ENCODE measurements around the gene STAG3. TPM values are rescaled to one million over a fixed set of nuclear protein-coding genes. Genes with fewer than 3 reads are reported as not detected.

STAG3 gene
- polyA plus RNA-seq, 1 donor from 2014 or later = 61.5 TPM

DNA sequence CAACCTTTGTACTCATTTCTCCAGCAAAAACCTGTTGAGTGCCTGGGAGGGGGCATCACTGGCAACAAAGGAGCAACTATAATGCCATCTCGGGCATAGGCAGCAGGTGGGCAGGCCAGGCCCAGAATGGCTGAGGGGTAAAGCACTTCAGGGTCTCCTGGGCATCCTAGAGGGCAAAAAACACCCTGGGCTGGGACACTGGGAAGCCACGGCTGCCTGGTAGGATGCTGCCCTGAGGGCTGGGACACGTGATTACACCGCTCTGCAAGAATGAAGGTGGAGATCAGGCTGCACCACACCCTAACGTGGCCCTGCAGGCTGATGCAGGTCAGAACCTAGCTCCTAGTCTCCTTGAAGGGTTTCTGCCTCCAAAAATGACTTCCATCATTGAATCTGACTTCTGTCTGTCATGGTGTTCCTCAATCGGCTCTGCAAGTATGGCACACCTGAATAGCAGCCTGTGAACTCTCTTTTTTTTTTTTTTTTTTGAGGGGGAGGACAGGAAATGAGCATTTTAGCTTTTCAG lies 14.6 kb upstream of the STAG3 start:
- H3K27me3 Mint-ChIP-seq = peaks cover 21% of the 10 kb centered on the region
- peak overlapping the region in 2 of 3 donors; percentile 5 to 53 for H3K27ac Mint-ChIP-seq
- H3K9me3 Mint-ChIP-seq = no peaks in the 10 kb centered on the region
- H3K4me3 Mint-ChIP-seq = peak overlapping the region in 3 of 4 donors; percentile 13 to 79 (median 52)
- no peaks in the 10 kb centered on the region for H3K36me3 Mint-ChIP-seq
- H3K4me1 Mint-ChIP-seq = peaks cover 16 to 24% (median 22%) of the 10 kb centered on the region in 3 donors

GRCh38 chr7:100163871-100164270 lies 13.8 kb upstream of the STAG3 start:
- H3K27ac Mint-ChIP-seq = no peak overlapping the region

GRCh38 chr7:100166317-100166940 lies 11.3 kb upstream of the STAG3 start:
- Mint-ChIP-seq H3K4me3 (peak overlapping the region in 3 of 4 donors; percentile 33 to 64 (median 55)), H3K27me3 (peaks cover 45% of the 10 kb centered on the region), H3K27ac (peak overlapping the region in 2 of 3 donors; percentile 16 to 38)

More at GRCh38 chr7:100163871-100164270, 13.8 kb upstream of the STAG3 start:
- Mint-ChIP-seq H3K27me3 (peaks cover 29% of the 10 kb centered on the region), H3K9me3 (no peaks in the 10 kb centered on the region), H3K36me3 (no peaks in the 10 kb centered on the region), H3K4me3 (peak overlapping the region in 1 of 4 donors; percentile 52), H3K4me1 (peaks cover 24 to 31% (median 30%) of the 10 kb centered on the region in 3 donors)

DNA sequence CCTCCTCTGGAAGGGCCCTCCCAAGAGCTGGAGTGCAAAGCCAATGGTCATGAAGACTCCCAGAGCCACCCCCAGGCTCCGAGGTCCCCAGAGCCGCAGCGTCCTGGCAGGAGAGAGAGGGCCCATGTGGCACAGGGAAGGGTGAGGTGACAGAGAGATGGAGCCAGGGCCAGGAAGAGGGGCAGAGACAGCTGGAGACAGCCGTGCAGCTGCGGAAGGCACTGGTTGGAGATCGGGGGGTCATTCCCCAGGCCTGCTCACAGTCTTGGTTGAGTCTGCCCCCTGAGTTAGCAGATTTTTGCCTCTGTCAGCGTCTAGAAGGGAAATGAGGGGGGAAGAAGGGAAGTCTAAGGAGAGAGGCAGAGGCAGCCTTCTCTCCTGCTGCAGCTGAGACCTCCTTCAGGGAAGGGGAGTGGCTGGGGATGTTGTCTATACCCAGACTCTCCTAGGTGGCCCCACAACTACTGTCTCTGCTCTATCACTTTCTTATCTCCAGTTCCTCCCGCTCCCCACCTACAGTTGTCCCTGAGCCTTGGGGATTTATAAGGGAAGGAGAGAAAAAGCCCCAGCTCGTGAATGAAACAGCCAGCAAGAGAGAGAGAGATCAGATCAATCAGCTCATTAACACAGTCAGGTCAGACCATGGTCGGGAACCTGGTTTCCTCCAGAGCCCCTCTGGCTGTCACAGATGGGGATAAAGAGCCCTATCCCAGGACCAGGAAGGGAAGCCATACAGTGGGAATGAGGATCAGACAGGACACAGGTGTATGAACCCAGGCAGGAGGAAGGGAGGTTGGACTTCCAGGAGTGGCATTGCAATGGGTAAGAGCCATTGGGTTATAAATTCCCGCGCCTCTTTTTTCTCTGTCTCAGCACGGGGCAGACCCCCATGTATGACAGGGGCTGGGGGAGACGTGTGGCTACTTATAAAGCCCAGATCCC lies 10.5 kb upstream of the STAG3 start:
- H3K27ac Mint-ChIP-seq = peak overlapping the region; percentile 54 to 90 (median 71)
- H3K9me3 Mint-ChIP-seq = no peaks in the 10 kb centered on the region
- no peaks in the 10 kb centered on the region for H3K36me3 Mint-ChIP-seq
- H3K4me1 Mint-ChIP-seq = peaks cover 28 to 36% (median 29%) of the 10 kb centered on the region in 3 donors
- H3K27me3 Mint-ChIP-seq = peaks cover 48% of the 10 kb centered on the region
- peak overlapping the region in 3 of 4 donors; percentile 64 to 77 (median 67) for H3K4me3 Mint-ChIP-seq

More at GRCh38 chr7:100166317-100166940, 11.3 kb upstream of the STAG3 start:
- Mint-ChIP-seq H3K4me1 (peaks cover 28 to 36% (median 29%) of the 10 kb centered on the region in 3 donors), H3K36me3 (no peaks in the 10 kb centered on the region), H3K9me3 (no peaks in the 10 kb centered on the region)

DNA sequence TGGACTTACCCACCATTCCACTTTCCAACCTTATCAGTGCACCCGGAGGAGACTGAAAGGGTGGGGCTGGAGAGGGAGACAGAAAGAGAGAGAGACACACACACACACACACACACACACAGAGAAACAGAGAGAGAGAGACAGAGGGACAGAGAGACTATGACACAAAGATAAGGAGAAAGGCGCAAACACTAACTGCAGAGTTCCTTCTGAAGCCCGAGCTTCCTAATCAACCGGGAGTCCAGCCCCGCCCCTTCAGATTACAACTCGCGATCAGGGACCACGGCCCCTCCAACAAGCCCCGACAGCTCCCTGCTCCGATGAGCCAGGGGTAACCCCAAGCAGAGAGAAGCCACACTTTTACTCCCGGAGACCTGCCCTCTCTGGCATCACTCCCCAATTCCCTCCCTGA lies 9.8 kb upstream of the STAG3 start:
- H3K27me3 Mint-ChIP-seq = peaks cover 48% of the 10 kb centered on the region
- peak overlapping the region; percentile 54 to 90 (median 71) for H3K27ac Mint-ChIP-seq
- H3K36me3 Mint-ChIP-seq = no peaks in the 10 kb centered on the region
- H3K9me3 Mint-ChIP-seq = no peaks in the 10 kb centered on the region
- H3K4me1 Mint-ChIP-seq = peaks cover 28 to 36% (median 29%) of the 10 kb centered on the region in 3 donors
- peak overlapping the region; percentile 34 to 91 (median 72) for H3K4me3 Mint-ChIP-seq

- Mint-ChIP-seq H3K4me3 (peak overlapping the region in 3 of 4 donors; percentile 67 to 91 (median 83)), H3K9me3 (no peaks in the 10 kb centered on the region), H3K27me3 (peaks cover 52% of the 10 kb centered on the region), H3K36me3 (no peaks in the 10 kb centered on the region), H3K27ac (peak overlapping the region in 1 of 3 donors; percentile 42), H3K4me1 (peaks cover 23 to 32% (median 24%) of the 10 kb centered on the region in 3 donors)
These were observed 8.4 kb upstream of the STAG3 start for GRCh38 chr7:100169147-100169850.

GRCh38 chr7:100170101-100170897 lies 7.4 kb upstream of the STAG3 start:
- H3K27me3 Mint-ChIP-seq = peaks cover 52% of the 10 kb centered on the region
- peak overlapping the region in 1 of 3 donors; percentile 14 for H3K27ac Mint-ChIP-seq
- peak overlapping the region; percentile 11 to 87 (median 50) for H3K4me3 Mint-ChIP-seq
- H3K9me3 Mint-ChIP-seq = no peaks in the 10 kb centered on the region
- H3K36me3 Mint-ChIP-seq = no peaks in the 10 kb centered on the region
- peaks cover 23 to 32% (median 24%) of the 10 kb centered on the region in 3 donors for H3K4me1 Mint-ChIP-seq

DNA sequence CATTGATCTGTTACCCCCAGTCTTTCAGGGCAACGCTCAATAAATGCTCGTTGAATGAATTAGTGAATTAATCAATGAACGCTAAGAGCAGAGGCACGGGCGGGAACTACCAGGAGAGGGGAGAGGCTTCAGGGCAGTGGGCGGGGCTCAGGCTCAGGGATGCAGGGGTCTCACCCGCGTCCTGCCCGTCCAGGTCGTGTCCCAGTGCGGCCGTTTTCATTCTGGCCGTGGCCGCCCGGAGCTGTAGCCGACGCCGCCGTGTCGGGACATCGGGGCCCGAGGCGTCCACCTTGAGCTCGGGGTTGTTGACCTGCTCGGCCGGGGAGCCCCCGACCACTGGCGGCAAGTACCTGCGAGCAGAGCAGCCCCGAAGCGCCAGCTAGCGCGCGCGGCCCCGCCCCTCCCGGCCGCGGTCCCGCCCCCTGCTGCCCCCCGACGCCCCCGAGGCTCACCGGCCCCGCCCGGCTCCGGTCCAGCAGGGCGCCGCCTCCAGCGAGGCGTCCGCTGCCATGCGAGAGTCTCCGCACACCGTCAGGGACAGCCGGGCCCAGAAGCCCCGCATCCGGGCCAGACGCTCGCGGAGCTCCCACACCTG lies 6.5 kb upstream of the STAG3 start:
- Mint-ChIP-seq H3K27me3 (peaks cover 50% of the 10 kb centered on the region), H3K36me3 (no peaks in the 10 kb centered on the region), H3K4me1 (peaks cover 23 to 32% (median 24%) of the 10 kb centered on the region in 3 donors), H3K4me3 (peak overlapping the region in 3 of 4 donors; percentile 11 to 75 (median 60)), H3K9me3 (no peaks in the 10 kb centered on the region), H3K27ac (peak overlapping the region in 1 of 3 donors; percentile 14)

GRCh38 chr7:100171840-100172239 lies 5.9 kb upstream of the STAG3 start:
- Mint-ChIP-seq H3K27me3 (peaks cover 44% of the 10 kb centered on the region), H3K27ac (no peak overlapping the region), H3K9me3 (no peaks in the 10 kb centered on the region), H3K36me3 (no peaks in the 10 kb centered on the region), H3K4me1 (peaks cover 22 to 34% (median 24%) of the 10 kb centered on the region in 3 donors), H3K4me3 (peak overlapping the region in 3 of 4 donors; percentile 63 to 88 (median 88))

- H3K4me1 Mint-ChIP-seq = peaks cover 6 to 18% (median 6%) of the 10 kb centered on the region in 3 donors
- no peak overlapping the region for H3K27ac Mint-ChIP-seq
- H3K36me3 Mint-ChIP-seq = no peaks in the 10 kb centered on the region
- peaks cover 22% of the 10 kb centered on the region for H3K27me3 Mint-ChIP-seq
- no peaks in the 10 kb centered on the region for H3K9me3 Mint-ChIP-seq
- peak overlapping the region in 1 of 4 donors; percentile 44 for H3K4me3 Mint-ChIP-seq
These were observed 3.8 kb upstream of the STAG3 start for GRCh38 chr7:100173806-100174495.

- H3K4me1 Mint-ChIP-seq = peaks cover 5 to 17% (median 6%) of the 10 kb centered on the region in 3 donors
- H3K4me3 Mint-ChIP-seq = peak overlapping the region in 1 of 4 donors; percentile 6
These were observed 3.1 kb upstream of the STAG3 start for GRCh38 chr7:100174582-100174981.

DNA sequence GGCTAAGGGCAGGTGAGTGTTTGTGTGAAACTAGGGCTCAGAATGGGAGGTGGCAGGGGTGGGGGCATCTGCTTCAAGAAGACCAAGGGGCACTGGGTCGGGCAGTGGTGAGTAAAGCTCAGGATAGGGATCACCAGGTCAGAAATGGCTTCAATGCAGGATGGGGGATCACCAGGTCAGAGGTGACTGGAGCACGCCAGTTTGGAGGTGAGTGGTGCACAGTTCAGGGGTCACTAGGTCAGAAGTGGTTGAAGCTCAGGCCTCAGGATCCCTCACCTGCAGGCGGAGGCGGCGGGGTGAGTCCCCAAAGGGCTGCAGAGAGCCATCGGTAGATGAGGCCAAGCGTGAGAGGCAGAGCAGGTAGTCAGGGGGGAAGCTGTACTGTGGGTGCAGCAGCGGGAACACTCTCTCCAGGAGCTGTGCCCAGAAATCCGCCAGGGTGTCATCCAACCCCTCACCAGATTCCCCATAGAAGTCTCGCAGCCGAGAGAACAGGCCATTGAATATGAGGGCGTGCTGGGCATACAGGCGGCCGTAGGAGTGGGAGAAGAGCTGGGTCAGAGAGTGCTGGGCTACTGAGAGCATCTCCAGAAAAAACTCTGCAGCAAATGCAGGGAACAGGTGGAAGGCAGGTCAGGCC lies 2.3 kb upstream of the STAG3 start:
- Mint-ChIP-seq H3K36me3 (no peaks in the 10 kb centered on the region), H3K4me3 (peak overlapping the region in 3 of 4 donors; percentile 2 to 81 (median 6)), H3K27ac (no peak overlapping the region), H3K4me1 (peaks cover 5 to 15% (median 6%) of the 10 kb centered on the region in 3 donors), H3K9me3 (no peaks in the 10 kb centered on the region), H3K27me3 (peaks cover 15% of the 10 kb centered on the region)

More at GRCh38 chr7:100174582-100174981, 3.1 kb upstream of the STAG3 start:
- H3K27ac Mint-ChIP-seq = no peak overlapping the region
- H3K9me3 Mint-ChIP-seq = no peaks in the 10 kb centered on the region
- no peaks in the 10 kb centered on the region for H3K36me3 Mint-ChIP-seq
- H3K27me3 Mint-ChIP-seq = peaks cover 17% of the 10 kb centered on the region
